ENCODE measurements around the gene ACTN4. TPM values are rescaled to one million over a fixed set of nuclear protein-coding genes. Genes with fewer than 3 reads are reported as not detected.

The ACTN4 gene
- total and polyA plus RNA-seq, 10 of the 15 experiments (the other 5 are each of a cell fraction or from before 2014, with no cell fraction given): 2.4 to 293 (median 72.5) TPM

DNA sequence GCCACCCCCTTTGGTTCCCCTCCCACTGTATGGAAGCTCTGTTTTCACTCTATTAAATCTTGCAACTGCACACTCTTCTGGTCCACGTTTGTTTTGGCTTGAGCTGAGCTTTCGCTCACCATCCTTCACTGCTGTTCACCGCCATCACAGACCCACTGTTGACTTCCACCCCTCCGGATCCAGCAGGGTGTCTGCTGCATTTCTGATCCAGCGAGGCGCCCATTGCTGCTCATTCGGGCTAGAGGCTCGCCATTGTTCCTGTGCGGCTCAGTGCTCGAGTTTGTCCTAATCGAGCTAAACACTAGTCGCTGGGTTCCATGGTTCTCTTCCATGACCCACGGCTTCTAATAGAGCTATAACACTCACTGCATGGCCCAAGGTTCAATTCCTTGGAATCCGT is 42.7 kb downstream of the ACTN4 start (continued):
- TF ChIP-seq FOS (IDR thresholded peaks at IDR 0.05; ENCODE audit: borderline replicate concordance, extremely low read depth, insufficient read length) (no peak), SP1 (IDR thresholded peaks at IDR 0.05; ENCODE audit: low read depth, low read length) (no peak), MTA2 (IDR thresholded peaks at IDR 0.05; ENCODE audit: low read depth) (no peak), TCF3 (IDR thresholded peaks at IDR 0.05; ENCODE audit: borderline replicate concordance, insufficient read depth, low read depth, low read length) (no peak)
- TF ChIP-seq, protein P1, sequence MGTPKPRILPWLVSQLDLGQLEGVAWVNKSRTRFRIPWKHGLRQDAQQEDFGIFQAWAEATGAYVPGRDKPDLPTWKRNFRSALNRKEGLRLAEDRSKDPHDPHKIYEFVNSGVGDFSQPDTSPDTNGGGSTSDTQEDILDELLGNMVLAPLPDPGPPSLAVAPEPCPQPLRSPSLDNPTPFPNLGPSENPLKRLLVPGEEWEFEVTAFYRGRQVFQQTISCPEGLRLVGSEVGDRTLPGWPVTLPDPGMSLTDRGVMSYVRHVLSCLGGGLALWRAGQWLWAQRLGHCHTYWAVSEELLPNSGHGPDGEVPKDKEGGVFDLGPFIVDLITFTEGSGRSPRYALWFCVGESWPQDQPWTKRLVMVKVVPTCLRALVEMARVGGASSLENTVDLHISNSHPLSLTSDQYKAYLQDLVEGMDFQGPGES (IDR thresholded peaks at IDR 0.05): no peak
- TF ChIP-seq, protein P2, sequence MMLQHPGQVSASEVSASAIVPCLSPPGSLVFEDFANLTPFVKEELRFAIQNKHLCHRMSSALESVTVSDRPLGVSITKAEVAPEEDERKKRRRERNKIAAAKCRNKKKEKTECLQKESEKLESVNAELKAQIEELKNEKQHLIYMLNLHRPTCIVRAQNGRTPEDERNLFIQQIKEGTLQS (IDR thresholded peaks at IDR 0.05; ENCODE audit: borderline replicate concordance, extremely low read depth, low read depth, low read length): no peak

DNA sequence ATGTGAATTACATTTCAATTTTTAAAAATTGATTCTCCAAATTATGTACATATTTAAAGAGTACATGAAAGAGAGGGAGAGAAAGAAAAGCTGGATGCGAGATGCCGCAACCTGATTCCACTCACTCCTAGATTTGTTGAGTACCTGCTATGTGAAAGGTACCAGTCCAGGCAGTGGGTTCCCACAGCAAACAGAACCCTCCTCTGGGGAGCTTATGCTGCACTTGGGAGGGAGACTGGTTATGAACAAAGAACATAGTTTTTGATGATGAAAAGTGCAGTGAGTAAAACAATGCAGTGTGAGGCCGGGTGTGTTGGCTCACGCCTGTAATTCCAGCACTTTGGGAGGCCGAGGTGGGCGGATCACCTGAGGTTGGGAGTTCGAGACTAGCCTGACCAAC is 43.4 kb downstream of the ACTN4 start:
- no peak for ATAC-seq
- Histone ChIP-seq H3K27me3 (replicated peaks in 1 of 2; ENCODE audit: control insufficient read depth in 2 of 2, insufficient read depth in 2 of 2, low read length in 1 of 2) (no peaks in the 10 kb centered on the region), H3K36me3 (ENCODE audit: control insufficient read depth in 2 of 2, insufficient read depth in 2 of 2, low read length in 1 of 2) (peaks cover 9 to 13% of the 10 kb centered on the region in 2 experiments; a peak in 3 of 4 replicates), H3K4me3 (no peak overlapping the region), H3K9ac (ENCODE audit: control insufficient read depth, insufficient read depth, low read length) (no peak overlapping the region), H2AFZ (ENCODE audit: control insufficient read depth, low read depth, low read length) (no peak overlapping the region), H3K9me3 (replicated peaks; ENCODE audit: control insufficient read depth, insufficient read depth, low read length) (no peaks in the 10 kb centered on the region), H3K79me2 (ENCODE audit: control insufficient read depth, insufficient read depth, low read length) (peaks cover 52% of the 10 kb centered on the region), H3K4me1 (ENCODE audit: control insufficient read depth, insufficient read depth, low read length) (peaks cover 53% of the 10 kb centered on the region), H3K27ac (ENCODE audit: control insufficient read depth, insufficient read depth) (no peak overlapping the region), H4K20me1 (ENCODE audit: control insufficient read depth, insufficient read depth) (no peaks in the 10 kb centered on the region), H3K4me2 (ENCODE audit: control insufficient read depth, insufficient read depth) (no peak overlapping the region)
- FAIRE-seq: no peak
- in situ Hi-C loops (cut with MboI) (no loop called here), intact Hi-C loops (cut with micrococcal nuclease; ENCODE audit: unreplicated experiment) (no loop called here)
- ChIA-PET RAD21 (ENCODE audit: unreplicated experiment) (interaction anchor here (1.0 kb wide), 1 partner anchor 42 kb away, joined by 4 read pairs; no protein-coding TSS in a partner anchor), SMC1A (ENCODE audit: uncharacterized antibody, unreplicated experiment) (no interaction called here), CTCF (no interaction called here), POLR2A (interaction anchor here (1.0 kb wide), 2 partner anchors 20 to 24 kb away, joined by 3 to 7 read pairs; no protein-coding TSS in a partner anchor)
- DNase-seq (ENCODE audit: low read depth, low spot score): no peak
- TF ChIP-seq SIN3A (IDR thresholded peaks at IDR 0.05; ENCODE audit: low read depth, low read length) (no peak), MEF2B (IDR thresholded peaks at IDR 0.05; ENCODE audit: partially characterized antibody, poor library complexity, severe bottlenecking) (no peak), NFYB (IDR thresholded peaks at IDR 0.05; ENCODE audit: insufficient read depth, low read depth, low read length) (no peak), ZSCAN29 (IDR thresholded peaks at IDR 0.05) (no peak)
- TF ChIP-seq, protein P3, sequence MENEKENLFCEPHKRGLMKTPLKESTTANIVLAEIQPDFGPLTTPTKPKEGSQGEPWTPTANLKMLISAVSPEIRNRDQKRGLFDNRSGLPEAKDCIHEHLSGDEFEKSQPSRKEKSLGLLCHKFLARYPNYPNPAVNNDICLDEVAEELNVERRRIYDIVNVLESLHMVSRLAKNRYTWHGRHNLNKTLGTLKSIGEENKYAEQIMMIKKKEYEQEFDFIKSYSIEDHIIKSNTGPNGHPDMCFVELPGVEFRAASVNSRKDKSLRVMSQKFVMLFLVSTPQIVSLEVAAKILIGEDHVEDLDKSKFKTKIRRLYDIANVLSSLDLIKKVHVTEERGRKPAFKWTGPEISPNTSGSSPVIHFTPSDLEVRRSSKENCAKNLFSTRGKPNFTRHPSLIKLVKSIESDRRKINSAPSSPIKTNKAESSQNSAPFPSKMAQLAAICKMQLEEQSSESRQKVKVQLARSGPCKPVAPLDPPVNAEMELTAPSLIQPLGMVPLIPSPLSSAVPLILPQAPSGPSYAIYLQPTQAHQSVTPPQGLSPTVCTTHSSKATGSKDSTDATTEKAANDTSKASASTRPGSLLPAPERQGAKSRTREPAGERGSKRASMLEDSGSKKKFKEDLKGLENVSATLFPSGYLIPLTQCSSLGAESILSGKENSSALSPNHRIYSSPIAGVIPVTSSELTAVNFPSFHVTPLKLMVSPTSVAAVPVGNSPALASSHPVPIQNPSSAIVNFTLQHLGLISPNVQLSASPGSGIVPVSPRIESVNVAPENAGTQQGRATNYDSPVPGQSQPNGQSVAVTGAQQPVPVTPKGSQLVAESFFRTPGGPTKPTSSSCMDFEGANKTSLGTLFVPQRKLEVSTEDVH (IDR thresholded peaks at IDR 0.05; ENCODE audit: low read depth, partially characterized antibody): no peak
- TF ChIP-seq, protein P4, sequence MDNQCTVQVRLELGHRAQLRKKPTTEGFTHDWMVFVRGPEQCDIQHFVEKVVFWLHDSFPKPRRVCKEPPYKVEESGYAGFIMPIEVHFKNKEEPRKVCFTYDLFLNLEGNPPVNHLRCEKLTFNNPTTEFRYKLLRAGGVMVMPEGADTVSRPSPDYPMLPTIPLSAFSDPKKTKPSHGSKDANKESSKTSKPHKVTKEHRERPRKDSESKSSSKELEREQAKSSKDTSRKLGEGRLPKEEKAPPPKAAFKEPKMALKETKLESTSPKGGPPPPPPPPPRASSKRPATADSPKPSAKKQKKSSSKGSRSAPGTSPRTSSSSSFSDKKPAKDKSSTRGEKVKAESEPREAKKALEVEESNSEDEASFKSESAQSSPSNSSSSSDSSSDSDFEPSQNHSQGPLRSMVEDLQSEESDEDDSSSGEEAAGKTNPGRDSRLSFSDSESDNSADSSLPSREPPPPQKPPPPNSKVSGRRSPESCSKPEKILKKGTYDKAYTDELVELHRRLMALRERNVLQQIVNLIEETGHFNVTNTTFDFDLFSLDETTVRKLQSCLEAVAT (IDR thresholded peaks at IDR 0.05): no peak
- TSS peak; percentile 20 for BruUV-seq (replicated peaks)
- WGBS (ENCODE audit: insufficient coverage, insufficient replicate concordance, low lambda C conversion rate, missing lambda C conversion rate): 98% methylated on average over 7 of the region's 7 CpGs

Data from GM12878 (cell line).